GM21367 (cell line): ENCODE results near the gene PAMR1.

Experiments
- ATAC-seq: cut with Tn5 transposase; IDR thresholded peaks from one replicate; pipeline ENCODE4 v1.9.1; 2021; ENCODE audit not compliant: unreplicated experiment

PAMR1 gene

DNA sequence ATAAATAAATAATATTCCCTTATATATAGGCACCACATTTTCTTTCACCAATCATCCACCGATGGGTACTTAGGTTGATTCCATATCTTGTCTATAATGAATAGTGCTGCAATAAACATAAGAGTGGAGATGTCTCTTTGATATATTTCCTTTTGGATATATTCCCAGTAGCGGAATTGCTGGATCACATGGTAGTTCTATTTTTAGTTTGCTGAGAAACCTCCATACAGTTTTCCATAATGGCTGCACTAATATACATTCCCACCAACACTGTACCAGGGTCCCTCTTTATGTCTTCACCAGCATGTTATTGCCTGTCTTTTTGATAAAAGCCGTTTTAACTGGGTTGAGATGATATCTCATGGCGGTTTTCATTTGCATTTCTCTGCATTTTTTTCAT is 23.6 kb downstream of the PAMR1 start:
- no peak for ATAC-seq

DNA sequence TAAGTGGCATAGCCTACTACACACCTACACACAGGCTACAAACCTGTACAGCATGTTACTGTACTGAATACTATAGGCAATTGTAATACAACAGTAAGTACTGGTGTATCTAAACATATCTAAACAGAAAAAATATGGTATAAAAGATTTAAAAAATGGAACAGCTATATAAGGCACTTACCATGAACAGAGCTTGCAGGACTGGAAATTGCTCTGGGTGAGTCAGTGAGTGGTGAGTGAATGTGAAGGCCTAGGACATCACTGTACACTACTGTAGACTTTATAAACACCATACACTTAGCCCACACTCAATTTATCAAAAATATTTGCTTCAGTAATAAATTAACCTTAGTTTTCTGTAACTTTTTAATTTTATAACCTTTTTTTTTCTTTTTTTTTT is 24.7 kb downstream of the PAMR1 start:
- no peak for ATAC-seq

DNA sequence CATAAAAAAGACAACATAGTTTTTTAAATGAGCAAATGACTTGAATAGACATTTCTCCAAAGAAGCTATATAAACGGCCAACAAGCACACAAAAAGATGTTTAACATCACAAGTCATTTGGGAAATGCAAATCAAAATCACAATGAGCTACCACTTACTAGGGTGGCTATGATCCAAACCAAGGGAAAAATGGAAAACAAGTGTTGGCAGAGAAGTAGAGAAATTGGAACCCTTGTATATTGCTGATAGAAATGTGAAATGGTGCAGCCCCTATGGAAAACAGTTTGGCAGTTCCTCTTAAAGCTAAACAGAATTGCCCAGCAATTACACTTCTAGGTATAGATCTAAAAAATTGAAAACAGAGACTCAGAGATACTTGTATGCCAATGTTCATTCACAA is 29.0 kb downstream of the PAMR1 start:
- no peak for ATAC-seq

DNA sequence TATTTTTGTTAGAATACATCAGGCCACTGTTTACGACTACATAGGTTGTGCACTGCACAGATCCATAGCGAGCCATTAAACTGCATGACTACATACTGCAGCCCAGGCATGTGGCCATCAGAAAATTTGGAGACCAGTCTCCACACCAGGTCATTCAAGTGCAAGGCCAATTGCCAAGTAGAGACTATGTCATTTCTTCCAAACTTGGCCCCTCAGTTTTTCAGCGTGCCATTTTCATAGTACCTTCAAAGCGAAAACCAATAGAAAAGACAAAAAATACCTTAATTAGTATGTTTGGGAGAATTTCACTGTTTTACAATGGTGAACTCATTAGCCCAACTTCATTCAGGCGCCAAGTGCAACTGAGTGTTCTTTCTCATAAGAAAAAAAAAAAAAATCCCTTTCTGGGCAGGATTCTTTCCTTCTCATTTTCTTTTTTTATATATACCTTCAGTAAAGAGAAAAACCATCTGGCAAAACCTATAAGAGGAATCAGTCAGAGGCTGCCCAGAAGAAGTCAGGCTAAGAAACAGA is 30.4 kb downstream of the PAMR1 start:
- no peak for ATAC-seq

DNA sequence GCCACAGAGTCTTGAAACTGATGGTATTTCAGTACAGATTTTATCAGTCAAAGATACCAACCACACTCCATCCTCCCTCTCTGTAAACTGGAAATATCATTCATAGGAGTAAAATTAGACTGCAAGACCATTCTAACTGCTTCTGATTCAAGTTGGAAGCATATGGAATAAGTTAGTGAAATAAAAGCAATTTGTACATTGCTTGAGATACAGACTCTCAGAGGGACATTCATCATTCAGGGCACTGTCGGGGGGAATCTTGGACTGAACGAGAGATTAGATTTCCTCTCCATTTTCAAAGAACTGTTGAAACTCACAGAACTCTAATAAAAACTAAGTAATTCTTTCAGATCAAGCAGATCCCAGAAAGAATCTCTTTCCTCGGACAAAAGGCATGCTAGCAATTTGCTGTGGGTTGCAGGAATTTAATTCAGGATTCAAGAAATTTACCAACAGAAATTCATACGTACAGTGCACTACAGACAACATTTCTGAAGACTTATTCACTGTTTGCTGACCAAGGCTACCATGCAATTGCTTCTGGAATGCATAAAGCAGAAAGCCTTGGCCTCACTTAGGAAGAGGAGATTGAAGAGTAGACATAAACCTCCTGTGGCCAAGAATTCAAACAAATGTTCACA is 34.1 kb downstream of the PAMR1 start:
- ATAC-seq = no peak

DNA sequence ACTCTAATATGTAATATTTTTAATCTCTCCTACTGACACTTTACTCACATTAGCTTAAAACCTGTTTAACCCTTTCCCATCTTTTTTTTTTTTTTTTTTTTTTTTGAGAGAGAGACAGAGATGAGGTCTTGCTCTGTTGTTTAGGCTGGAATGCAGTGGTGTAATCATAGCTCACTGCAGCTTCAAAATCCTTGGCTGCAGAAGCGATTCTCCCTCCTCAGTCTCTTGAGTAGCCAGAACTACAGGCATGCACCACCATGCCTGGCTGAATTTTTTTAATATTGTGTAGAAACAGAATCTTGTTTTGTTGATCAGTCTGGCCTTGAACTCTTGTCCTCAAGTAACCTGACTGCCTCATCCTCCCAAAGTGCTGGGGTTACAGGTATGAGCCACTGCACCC is 37.3 kb downstream of the PAMR1 start:
- no peak for ATAC-seq

DNA sequence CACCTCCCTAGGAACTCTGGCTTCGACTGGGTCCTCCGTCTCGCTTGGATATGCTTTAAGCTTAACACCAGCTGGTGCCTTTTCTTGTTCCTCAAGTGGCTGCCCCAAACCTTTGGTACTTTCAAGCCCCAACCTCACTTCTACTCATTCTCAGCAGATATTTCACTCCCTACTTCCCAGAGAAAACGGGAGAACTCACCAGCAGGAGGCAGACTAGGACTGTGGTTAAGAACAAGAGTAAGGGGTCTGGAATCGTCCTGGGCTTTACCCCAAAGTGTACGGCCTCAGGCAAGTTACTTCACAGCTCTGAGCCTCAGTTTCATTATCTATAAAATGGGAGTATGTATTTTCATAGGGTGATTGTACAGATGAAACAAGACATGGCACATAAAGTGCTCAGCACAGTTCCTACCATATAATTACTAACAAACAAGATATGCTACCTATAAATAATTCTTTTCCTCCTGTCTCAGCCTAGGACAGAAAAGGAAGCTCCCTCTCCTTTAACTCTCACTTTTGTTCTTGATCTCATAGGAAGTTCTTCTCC is 37.8 kb downstream of the PAMR1 start:
- no peak for ATAC-seq

DNA sequence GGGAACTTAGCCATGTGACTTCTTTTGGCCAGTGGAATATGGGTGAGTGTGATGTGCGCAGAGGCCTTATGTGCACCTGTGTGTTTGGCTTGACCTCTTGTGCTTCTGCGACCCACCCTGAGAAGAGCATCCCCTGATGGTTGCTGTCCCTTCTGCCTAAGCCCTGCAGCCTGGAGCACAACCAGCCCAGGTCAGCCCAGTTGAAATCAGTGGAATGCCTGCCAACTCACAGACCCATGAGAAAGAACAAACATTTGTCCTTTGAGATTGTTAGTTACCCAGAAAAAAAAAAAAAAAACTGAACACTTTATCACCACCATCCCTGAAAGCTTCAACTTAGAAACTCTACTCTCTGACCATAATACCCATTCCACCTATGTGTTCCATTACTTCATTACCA is 38.5 kb downstream of the PAMR1 start:
- ATAC-seq = no peak

DNA sequence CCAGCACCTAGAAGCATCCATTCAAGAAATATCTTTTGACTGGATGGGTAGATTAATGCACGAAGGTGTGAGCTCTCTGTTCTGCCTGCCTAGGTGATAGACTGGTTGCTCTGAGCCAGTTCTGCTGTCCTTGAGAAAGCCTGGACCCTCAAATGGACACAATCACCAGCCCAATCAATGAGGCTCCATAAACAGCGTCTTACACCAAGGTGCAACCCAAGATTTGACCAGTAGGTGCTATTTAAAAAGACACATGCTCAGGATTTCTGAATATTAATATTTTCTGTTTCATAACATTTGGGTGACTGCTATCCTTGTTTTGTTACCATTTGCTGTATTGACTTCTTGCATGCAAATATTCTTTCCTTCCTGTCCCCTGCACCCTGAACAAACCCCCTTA is 39.0 kb downstream of the PAMR1 start:
- no peak for ATAC-seq

DNA sequence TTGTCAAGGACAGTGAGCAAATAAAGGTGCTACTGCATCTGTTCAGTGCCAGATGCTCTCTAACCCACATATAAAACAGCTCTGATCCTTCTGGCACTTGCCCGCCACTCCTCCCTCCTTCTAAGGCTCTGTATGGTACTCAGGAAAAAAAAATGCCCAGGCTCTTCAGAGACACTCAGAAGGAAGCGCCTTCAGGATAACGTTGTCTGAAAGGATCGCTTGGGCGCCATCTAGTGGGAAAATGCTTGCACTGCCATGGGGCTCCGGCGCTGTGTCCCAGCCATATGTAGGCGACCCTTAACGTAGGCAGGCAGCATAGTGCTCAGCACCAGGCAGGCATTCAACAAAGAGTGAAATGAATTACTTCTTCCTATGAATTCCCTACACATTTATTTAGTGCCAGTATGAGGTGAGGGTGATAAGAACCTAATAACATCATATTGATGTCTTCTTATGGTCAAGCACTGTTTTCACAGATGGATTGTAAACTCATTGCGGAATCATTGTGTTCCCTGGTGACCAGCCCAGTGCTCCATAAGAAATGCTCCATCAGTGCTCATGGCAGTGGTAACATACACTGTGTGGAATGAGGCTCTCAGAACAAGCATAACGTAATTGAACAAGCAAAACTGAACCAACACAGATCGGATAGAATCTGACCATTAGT is 39.6 kb downstream of the PAMR1 start:
- ATAC-seq = peak; percentile 96

DNA sequence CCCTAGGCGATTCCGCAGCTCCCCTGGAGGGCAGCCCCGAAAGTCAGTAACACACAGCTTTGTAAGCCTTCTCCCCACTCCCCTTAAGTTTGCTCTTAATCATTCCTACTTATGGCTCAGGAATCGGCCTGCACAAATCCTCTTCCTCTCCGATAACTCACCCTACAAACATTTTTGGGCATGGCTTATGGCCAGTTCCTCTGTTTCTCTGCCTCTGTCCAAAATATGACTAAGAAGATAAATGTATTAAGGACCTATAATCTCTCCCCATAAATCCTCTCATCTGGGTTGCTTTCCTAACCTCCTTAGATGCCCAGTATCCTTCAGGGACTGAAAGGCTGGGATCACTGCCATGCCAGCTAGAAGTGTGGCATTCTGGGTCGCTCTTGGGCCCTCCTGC is 41.0 kb downstream of the PAMR1 start:
- no peak for ATAC-seq

DNA sequence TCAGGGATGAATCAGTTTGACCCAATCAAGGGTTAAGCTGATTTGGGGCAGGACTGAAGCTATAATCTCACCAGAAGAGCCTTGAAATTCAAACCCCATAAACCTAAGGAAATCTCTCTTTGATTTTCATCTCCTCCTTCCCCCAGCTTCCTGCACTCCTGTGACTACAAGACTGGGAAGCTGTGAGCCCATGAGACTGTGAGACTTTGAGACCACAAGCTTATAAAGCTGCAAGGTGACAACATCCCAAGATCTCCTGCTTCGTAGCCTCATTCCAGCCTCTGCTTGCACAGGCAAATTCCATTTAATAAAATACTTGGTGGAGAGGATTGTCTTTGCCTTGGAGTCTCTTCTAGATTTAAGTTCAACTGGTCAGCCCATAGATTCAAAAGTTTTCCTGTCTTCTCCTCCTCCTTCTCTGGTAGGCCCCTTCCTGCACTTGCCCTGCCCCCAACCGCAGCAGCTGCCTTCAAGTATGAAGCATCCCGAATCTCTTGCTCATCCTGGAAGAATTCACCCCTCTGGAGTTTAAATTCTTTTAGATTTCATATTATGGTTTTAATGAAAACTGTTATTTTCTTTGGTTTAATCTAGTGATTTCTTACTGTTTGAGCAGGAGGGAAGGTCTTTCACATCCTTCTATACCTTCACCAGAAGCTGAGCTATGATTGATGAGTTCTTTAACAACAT is 42.1 kb downstream of the PAMR1 start:
- ATAC-seq = no peak

DNA sequence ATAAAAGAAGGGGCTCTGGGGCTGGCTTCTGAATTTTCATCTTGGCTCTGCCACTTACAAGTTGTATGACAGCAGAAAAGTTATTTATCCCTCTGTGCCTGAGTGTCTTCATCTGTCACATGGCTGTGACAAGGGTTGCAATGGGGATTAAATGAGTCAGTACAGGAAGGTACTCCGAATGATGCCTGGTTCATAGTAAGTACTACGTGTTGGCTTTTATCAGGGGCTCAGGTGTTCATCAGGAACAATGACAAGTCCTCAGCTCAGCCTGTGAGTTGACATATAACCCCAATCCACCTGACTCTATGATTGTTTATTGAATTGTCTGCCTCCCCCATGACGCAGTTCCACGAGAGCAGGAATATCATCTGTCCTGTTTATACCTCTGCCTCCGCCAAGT is 45.7 kb downstream of the PAMR1 start:
- ATAC-seq = no peak

DNA sequence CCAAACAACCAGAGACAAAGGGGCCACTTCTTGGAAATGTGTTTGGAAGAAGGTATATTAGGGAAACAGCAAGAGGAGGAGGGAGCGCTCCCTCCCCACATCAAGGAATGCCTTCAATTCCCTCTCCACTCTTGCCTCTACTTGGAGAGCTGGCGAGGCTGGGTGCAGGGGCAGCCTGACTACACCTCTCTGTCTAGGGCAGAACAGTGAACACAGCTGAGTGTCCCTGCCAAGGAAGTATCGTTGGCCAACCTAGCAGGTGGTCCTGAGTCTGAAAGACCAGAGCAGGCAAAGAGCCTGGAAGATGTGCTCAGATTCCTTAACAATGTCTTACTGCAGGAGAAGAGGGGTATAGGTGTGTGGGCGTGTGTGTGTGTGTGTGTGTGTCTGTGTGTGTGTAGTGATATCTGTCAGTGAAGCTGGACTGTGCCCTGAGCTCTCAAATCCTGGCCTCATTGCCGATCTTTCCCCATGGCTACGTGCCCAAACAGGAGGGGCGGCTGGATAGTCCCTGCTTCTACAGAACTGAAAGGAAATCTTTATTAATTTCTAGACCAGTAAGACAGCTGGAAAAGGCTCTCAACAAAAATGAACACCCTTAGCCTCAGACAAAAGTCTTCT is 46.8 kb downstream of the PAMR1 start:
- no peak for ATAC-seq

DNA sequence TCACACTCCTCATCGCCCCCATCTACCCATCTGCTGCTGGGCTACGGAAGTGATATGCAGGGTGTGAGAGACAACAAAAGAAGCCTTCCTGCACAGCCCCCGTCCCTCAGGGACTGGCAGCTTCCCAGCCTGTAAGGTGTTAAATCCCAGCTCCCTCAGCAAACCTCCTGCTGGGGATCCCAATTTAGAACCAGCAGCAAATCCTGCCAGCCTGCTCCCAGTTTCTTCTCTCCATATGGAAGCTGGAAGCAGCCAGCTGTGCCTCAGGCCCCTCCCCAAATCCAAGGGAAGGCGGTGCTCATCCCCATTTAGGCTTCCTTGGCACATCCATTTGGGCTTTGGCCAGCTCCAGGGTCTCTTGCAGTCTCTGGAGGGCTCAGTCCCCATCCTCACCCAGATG is 47.5 kb downstream of the PAMR1 start:
- no peak for ATAC-seq

DNA sequence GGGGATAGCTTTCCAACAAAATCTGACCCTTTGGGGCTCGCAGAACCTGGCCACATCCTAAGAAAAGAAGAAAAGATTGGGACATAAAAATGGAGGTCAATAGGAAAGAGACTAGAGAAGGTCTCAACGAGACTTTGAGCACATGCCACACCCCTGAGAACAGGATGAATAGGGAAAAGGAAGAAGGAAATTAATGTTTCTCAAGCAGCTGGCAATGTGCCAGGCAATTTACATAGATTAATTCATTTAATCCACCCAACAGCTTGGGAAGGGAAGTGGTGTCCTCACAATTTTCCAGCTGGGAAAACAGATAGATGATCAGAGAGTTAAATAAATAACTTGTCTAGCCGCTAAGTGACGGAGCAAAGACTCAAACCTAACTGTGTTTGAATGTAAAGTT is 50.7 kb downstream of the PAMR1 start:
- no peak for ATAC-seq

DNA sequence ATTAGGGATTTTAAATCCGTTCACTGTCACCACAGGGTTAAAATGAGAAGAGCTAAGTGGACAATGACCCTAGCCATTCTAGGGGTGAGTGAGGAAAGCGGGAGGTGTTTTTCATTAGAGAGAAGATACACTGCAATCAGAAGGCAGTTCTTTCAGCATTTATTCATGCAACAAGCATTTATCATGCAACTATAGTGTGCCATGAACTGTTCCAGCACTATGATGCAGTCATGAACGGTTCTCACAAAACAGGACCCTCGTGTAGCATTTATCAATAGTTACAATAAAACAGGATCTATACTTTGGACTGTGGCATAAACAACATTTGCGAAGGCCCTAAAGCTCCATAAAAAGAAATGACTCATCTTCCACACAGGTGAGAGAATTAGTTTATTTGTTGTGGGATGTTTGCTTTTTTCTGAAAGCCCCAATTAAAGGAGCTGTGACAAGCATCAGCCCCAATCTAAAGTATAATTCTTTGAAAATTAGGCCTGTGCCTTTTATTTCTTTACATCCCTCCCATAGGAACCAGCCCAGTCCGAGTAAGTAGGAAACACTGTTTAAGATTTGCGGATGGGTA is 51.5 kb downstream of the PAMR1 start:
- ATAC-seq = no peak

DNA sequence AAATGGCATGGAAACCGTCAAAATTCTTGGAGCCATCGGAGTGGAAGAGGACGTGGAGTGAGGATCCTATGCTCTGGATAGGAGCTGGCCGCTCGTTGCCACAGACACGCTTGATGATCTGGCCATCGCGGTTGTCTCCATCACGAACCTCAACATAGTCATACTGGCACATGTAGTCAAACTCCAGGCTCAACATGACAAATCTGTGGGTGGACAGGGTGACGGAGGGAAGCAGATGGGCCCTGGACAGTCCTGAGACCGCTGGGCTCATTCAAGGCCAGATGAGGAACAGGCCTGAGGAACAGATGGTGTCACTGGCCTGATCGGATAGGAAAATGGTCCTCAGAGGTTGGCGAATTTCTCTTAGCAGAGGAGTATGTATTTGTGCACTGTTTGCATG is 54.8 kb downstream of the PAMR1 start:
- no peak for ATAC-seq

DNA sequence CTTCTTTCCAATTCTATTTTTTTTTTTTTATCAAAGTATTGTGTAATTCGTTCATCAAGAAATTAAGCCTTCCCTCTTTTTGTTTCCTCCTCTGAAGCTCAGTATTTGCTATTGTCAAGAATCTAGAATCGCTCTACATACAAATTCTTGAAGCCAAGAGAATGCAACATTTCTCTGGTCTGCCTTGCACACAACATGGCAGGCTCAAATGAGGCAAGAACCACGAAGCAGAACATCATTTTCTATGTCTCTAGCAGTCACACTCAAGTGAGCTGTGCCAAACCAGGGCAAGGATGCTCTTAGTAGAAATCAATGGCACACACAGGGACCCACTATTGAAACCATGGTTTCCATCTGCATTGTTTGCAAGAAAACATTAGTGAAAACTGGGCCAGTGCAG is 59.4 kb downstream of the PAMR1 start:
- no peak for ATAC-seq

DNA sequence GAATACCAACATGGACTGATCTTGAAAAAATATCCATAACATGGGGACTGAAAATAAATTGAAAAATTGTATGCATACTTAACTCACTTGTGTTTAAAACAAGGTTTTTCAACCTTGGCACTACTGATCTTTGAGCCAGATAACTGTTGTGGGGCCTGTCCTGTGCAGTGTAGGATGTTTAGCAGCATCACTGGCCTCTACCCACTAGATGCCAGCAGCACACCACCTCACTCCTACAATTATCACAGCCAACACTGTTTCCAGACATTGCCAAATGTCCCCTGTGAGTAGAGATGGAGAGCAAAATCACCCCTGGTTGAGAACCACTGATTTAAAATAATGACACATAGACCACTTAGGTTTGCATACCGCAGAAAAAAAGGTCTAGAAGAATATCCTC is 61.1 kb downstream of the PAMR1 start:
- no peak for ATAC-seq

DNA sequence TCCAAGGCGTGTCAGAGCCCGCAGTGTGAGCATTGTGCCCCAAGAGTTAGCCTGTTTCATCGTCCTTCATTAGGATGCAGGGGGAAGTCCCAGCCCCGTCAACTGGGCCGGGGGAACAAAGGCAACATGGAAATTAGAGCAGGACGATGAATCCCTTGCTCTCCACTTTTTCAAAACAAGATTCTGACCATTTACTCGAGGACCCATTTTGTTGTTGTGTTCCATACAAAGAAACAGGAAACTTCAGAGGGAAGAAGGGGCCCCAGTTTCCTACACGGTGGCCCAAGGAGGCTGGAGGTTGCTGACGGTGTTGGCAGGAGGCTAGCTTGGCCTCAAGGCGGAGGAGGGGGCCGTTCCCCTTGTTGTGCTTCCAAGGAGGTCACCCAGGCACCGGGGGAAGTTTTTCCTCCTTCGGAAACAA is 62.1 kb downstream of the PAMR1 start:
- ATAC-seq = no peak
